ENCODE measurements around the gene SUB1. TPM values are rescaled to one million over a fixed set of nuclear protein-coding genes. Genes with fewer than 3 reads are reported as not detected.

The SUB1 gene
- total RNA-seq, 2 donors from 2014 or later = 135 to 190 TPM

DNA sequence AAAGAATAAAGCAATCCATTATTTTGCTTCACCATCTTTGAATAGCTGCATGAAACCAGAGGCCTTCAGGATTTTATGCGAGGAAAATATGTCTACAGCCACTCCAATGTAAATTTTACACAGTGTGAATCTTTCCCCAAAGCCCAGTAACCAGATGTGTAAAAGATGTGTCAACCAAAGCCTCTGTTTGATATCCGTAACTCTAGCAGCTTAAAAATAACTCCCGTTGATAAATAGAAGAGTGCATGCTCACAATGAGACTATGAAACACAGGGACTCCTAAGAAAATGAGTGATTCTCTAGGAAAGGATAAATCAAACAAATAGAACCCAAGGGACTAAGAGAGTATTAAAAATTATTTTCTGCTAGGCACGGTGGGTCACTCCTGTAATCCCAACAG, 65.7 kb downstream of the SUB1 start:
- WGBS = 73% methylated on average over 4 of the region's 4 CpGs
- no peak overlapping the region for H3K4me3 ChIP-seq
- no peak for DNase-seq (ENCODE audit: low spot score)
- H3K27me3 ChIP-seq (replicated peaks; ENCODE audit: insufficient read depth) = no peaks in the 10 kb centered on the region
- no peaks in the 10 kb centered on the region for H3K4me1 ChIP-seq (replicated peaks)
- TF ChIP-seq, protein P1, sequence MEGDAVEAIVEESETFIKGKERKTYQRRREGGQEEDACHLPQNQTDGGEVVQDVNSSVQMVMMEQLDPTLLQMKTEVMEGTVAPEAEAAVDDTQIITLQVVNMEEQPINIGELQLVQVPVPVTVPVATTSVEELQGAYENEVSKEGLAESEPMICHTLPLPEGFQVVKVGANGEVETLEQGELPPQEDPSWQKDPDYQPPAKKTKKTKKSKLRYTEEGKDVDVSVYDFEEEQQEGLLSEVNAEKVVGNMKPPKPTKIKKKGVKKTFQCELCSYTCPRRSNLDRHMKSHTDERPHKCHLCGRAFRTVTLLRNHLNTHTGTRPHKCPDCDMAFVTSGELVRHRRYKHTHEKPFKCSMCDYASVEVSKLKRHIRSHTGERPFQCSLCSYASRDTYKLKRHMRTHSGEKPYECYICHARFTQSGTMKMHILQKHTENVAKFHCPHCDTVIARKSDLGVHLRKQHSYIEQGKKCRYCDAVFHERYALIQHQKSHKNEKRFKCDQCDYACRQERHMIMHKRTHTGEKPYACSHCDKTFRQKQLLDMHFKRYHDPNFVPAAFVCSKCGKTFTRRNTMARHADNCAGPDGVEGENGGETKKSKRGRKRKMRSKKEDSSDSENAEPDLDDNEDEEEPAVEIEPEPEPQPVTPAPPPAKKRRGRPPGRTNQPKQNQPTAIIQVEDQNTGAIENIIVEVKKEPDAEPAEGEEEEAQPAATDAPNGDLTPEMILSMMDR (IDR thresholded peaks at IDR 0.05) = no peak
- TF ChIP-seq POLR2AphosphoS5 (IDR thresholded peaks at IDR 0.05) = no peak
- TF ChIP-seq POLR2A (IDR thresholded peaks at IDR 0.05) = no peak
- H3K27ac ChIP-seq = no peak overlapping the region
- intact Hi-C loops (cut with DNase I) = no loop called here
- no peaks in the 10 kb centered on the region for H3K36me3 ChIP-seq
- no peaks in the 10 kb centered on the region for H3K9me3 ChIP-seq

DNA sequence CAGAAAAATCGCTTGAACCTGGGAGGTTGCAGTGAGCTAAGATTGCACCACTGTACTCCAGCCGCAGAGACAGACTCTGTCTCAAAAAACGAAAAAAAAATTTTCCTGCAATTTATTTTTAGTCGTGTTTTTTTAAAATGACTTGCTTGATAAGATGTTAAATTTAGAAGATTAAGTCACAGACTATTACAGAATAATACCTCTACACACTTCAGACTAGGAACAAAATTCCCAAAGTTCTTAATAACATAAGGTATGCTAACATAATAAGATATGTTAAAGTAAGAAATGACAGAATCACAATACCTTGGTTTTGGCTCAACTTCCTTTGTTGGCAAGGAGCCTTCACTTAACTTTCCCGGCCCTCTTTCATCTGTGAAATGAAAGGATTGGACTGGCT, 66.3 kb downstream of the SUB1 start:
- DNase-seq (ENCODE audit: low spot score) = no peak
- TF ChIP-seq POLR2AphosphoS5 (IDR thresholded peaks at IDR 0.05) (no peak), POLR2A (IDR thresholded peaks at IDR 0.05) (no peak)
- TF ChIP-seq, protein P1 (IDR thresholded peaks at IDR 0.05) = no peak
- 67% methylated on average over 5 of the region's 5 CpGs for WGBS
- intact Hi-C loops (cut with DNase I) = no loop called here
- Histone ChIP-seq H3K4me1 (replicated peaks) (no peaks in the 10 kb centered on the region), H3K9me3 (no peaks in the 10 kb centered on the region), H3K36me3 (no peaks in the 10 kb centered on the region), H3K27me3 (replicated peaks; ENCODE audit: insufficient read depth) (no peaks in the 10 kb centered on the region), H3K4me3 (no peak overlapping the region), H3K27ac (no peak overlapping the region)

Other genes starting within 250 kb of the SUB1 start
- gene ZFR, start 140.8 kb upstream of the SUB1 start, total RNA-seq = 10 to 100 TPM; 69.0 to 73.7 TPM
- gene NPR3, start 125.8 kb downstream of the SUB1 start, total RNA-seq = 10 to 100 TPM in 1 of 2 donors, 1 to 10 TPM in 1; 4.3 to 23.9 TPM

All from prostate gland (tissue), 2 donors.